NCI-H128 (cell line): ENCODE results near the gene ADCK1.
"Not testable (repeated sequence)": the region's sequence is repeated elsewhere in the genome, so short reads cannot be mapped to it uniquely, and the experiment has no call there.

Experiments used
- DNase-seq: peaks from one replicate; lab custom pipeline; 2025; ENCODE audit not compliant: unreplicated experiment; lab: John Stamatoyannopoulos, UW

Gene ADCK1

GRCh38 chr14:77799863-77800730, at the start of gene ADCK1:
ADCK1 (plus strand) TSS chr14:77800109; CDS start chr14:77818979, 18,870 bp downstream.
- DNase-seq: peak; percentile 61

- DNase-seq: no peak
These were observed 47.6 kb upstream of the ADCK1 start for GRCh38 chr14:77752266-77752665.

DNA sequence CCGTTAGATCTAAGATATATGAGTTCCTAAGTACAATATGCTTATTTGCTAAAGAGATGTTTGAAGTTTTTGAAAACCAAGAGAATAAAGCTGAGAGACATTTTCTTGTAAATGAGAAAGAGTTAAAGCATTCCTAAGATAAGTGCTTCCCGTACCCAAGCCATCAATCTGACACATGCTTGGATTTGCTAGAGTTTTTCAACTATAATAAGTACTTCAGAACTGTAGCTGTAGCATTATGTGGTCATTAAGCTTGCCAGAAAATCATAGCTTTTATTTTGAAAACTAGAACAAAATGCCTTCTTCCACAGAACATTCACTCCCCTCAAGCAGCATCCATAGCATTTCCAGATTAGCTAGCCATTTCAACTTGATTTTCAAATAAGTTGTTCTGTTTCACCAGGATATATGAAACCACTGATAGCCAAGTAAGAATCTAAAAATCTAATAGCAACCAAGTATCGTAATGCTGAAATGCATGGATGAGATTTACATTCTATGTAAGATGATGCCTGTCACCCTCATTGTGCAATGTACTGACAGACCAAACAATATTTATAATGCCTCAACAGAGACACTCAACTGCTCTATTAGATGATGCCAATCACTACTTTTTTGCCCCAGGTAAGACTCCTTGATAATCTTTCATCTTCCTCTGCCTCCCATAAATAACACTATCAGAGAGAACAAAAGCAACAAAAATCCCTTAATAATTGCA, 47.0 kb upstream of the ADCK1 start:
- DNase-seq: no peak

DNA sequence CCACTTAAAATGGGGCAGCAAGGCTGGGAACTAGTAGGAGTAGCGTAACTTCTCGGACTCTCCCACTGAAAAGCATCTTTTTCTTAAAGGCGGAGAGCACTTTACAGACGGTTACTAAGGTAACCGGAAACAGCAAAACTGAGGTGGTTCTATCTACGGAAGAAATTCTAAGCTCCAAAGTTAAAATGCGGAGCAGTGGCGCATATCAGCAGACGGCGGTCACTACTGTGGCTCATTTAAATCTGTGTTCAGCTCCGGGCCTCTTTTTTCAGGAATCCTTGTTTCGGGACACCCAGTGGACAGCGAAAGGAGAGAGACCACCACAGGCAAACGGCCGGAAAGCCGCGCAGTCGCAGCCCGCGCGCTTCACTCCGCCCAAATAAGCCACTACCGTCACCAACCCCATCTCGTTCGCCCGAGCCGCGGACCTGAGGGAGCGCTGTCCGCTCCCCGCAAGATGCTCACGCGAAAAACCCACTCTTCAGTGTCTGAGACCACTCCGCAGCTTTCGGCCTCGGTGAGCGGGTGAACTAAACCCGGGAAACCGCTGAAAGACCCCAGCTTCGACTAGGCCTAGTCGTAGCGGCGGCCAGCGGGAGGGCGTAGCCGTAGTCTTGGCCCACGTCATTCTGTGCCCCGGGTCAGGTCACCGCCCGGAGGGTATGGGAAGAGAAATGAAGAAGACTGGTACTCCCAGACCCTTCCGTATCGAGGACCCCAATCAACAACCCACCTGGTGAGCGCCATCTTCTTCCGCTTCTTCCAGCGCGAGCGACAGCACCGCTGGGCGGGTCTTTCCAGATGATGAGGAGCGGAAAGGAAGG, 39.3 kb upstream of the ADCK1 start, which contains the start of gene SNW1:
Gene SNW1, minus strand, starts transcription at position 776 of the 824 bp plus-strand sequence. Its CDS starts 29 bp downstream, at position 747.
- peak; percentile 79 for DNase-seq

DNA sequence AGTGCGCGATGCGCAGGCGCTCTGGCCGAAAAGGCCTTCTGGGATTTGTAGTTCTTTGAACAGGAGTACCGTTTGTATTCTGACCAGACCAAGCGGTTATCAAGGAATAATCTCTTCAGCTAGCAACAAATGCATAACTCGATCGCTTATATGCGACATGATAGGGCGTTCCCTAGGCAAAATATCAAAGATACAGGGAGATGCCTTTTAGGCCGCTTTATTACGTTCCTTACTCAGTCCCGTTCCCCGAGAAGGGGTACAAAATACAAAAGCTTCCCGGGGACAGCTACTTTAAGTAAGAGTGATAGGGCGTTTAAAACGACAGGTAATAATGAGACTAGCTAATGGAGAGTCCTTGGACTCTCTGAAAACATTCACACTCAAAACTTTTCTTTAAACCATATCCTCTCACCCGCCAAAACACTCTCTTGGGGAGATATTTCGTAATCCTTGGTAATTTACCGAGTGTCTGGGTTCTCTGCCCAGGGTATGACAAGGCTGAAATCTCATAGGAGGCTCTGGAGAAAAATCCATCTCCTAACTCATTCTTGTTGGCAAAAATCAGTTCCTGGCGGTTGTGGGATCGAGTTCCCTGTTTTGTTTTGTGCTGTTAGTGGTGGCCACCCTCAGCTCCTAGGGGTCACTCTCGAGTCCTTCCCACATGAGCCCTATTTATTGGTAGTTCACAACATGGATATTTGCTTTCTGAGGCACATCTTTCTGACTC, 38.5 kb upstream of the ADCK1 start:
- no peak for DNase-seq

- DNase-seq: no peak
These were observed 36.6 kb upstream of the ADCK1 start for GRCh38 chr14:77763316-77763715.

DNA sequence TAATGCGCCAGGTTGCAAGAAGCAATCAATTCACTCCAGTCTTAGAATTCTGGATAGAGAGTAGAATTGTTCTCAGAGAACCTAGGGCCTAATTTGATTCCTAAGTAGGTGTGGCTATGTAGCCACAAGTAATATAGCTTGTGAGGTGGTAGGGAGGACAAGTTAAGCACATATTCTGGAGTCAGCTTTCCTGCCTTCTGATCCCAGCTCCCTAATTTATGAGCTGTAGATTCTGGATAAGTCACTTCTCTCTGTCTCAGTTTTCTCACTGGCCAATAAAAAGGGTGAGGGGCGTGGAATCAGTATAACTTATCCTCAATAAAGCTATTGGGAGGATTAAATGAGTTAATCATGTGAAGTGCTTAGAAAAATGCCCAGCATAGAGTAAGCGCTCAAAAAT, 35.9 kb upstream of the ADCK1 start:
- no peak for DNase-seq

DNA sequence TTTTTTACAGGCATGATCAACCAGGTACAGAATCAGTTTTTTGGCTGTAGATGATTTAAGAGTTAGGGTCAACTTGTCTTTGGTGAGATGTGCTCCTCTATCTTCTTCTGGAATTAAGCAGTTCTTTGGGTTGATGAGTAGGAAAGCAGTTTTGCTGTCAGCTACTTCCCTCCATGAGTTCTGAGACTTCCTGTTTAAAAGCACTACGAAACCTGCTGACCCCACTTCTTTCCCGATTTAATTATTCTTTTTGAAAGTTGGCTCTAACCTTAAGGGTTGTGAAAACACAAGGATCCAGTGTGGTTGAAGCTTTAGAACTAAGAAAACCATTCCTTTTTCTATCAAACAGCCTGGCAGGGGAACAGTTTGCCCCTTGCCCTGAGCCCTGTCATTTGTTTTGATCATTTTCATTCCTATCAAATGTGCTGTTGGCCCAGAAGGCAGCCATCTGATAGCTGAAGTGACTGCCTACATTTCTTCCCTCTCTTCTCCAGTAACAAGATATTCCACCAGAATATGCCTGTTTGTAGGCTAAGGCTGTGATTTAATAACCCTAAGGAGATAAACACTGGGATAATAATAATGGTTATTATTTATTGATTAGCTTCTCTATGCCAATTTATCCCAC, 31.4 kb upstream of the ADCK1 start:
- DNase-seq: not testable (repeated sequence)

GRCh38 chr14:77773966-77774365, 25.9 kb upstream of the ADCK1 start:
- not testable (repeated sequence) for DNase-seq

DNA sequence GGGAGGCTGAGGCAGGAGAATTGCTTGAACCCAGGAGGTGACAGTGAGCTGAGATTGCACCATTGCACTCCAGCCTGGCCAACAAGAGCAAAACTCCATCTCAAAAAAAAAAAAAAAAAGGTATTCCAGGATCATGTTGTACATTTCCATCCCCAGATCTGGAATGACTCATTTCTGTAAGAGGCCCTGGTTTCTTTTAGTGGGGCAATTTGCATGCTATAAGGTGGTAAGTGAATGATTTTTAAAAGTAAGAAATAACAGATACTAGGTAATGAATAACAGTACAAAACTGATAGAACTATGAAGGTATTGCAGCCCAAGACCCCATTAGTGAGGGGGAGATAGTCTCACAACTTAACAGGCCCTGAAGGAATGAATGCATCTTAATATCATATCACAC, 17.7 kb upstream of the ADCK1 start:
- no peak for DNase-seq

DNA sequence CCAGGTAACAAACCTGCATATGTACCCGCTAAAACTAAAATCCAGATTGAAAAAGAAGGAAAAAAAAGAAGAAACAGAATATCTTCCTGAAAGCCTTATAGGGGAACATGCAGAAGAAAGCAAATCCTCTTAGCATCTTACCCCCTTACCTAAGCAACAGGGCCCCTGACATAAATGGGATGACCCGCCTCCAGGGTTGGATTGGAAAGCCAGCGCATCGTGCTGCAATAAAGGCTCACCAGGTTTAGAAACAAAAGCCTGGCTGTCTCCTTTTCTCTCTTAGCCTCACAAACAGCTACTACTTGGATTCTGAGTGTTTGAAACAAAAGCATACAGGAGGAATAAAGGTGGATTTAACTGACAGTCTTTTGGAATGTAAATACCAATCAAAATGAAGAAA, 13.8 kb upstream of the ADCK1 start:
- no peak for DNase-seq

- no peak for DNase-seq
These were observed 9.2 kb upstream of the ADCK1 start for GRCh38 chr14:77790566-77791224.

DNA sequence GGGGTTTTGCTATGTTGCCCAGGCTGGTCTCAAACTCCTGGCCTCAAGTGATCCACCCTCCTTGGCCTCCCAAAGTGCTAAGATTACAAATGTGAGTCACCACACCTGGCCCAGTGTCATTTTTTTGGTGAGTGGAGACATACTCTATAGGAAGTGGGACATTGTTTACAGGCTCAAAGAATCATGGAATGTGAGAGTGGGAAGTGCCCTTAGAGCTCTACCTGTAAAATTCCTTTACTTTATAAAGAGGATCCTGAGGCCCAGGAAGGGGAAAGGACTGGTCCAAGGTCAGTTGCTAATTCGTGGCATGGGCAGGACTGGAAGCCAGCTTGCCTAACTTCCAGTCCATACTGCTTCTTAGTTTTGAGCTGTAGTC, 8.7 kb upstream of the ADCK1 start:
- no peak for DNase-seq

DNA sequence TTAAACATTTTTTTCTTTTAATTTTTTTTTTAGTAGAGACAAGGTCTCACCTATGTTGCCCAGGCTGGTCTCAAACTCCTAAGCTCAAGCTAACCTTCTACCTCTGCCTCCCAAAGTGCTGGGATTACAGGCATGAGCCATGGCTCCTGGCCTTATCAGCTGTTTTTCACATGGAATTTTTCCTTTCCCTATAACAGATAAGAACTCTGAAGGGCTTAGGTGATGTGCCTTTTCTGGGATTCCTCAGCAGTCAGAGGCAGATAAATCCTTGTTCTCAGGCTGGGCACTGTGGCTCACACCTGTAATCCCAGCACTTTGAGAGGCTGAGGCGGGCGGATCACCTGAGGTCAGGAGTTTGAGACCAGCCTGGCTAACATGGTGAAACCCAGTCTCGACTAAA, 6.7 kb upstream of the ADCK1 start:
- not testable (repeated sequence) for DNase-seq

DNA sequence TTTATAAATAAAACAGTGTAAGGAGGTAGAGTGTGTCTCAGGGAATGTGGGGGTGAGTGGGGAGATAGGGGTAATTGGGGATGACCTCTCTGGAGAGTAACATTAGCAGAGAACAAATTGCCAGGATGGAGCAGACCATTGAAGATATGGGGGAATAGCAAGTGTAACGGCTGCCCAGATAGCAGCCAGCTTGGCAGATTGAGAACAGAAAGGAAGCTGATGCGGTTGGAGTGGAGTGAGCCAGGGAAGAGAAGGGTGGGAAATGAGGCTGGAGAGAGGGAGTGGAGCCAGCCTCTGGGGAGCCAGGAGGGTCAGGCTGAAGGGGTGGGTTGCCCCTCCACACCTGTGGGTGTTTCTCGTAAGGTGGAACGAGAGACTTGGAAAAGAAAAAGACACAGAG, 5.6 kb upstream of the ADCK1 start:
- no peak for DNase-seq

DNA sequence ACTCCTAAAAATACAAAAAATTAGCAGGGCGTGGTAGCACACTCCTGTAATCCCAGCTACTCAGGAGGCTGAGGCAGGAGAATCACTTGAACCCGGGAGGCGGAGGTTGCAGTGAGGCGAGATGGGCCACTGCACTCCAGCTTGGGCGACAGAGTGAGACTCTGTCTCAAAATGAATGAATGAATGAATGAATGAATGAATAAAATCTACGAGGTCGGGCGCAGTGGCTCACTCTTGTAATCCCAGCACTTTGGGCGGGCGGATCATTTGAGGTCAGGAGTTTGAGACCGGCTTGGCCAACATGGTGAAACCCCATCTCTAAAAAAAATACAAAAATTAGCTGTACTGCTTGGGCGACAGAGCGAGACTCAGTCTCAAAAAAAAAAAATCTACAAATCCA, 453 bp upstream of the ADCK1 start:
- not testable (repeated sequence) for DNase-seq

GRCh38 chr14:77800814-77801213, 905 bp downstream of the ADCK1 start:
- no peak for DNase-seq

GRCh38 chr14:77804592-77804991, 4.7 kb downstream of the ADCK1 start:
- DNase-seq: no peak

- no peak for DNase-seq
These were observed 5.8 kb downstream of the ADCK1 start for GRCh38 chr14:77805706-77806105.

GRCh38 chr14:77808250-77808649, 8.3 kb downstream of the ADCK1 start:
- DNase-seq: no peak
